ENCODE data around the gene KNDC1. TPM values are rescaled to one million over a fixed set of nuclear protein-coding genes. Genes with fewer than 3 reads are reported as not detected.

The KNDC1 gene
- total RNA-seq, 4 donors from 2014 or later: 3.7 to 5.9 (median 4.8) TPM

DNA sequence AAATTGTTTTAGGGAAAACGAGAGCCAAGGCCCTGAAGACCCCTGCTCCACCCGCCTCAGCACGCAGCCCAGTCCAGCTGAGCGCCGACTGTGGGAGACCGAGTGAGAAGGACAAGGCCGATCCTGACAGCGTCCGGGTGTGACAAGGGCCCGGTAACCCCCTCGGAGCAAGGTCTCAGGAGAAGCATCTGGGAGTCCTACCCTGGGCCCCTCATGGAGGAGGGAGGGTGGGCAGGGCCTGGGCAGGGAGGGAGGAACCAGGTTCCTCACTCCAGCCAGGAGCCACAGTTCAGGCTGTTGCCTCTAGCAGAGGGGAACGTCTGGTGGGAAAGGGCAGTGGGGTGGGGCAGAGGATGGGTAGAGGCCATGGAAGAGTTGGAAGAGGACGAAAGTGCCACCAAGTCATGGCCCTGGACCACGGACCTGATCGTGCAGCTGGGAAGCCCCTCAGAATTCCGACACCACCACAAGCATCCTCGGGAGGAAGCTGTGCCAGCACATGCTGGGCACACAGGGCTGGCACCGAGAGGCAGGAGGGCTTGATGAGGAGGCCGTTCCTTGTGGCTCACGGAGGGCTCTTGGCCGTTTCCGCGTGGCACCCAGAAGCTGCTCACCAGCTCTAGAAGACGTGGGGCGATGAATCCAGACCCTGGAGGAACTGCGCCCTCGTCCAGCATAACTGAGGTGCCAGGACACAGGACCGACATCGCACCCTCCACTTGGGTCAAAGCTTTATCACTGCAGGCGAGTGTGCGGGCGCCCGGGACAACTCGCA lies 2.2 kb upstream of the KNDC1 start:
- Histone ChIP-seq H3K9me3 (peaks cover 0 to 4% (median 0%) of the 10 kb centered on the region in 4 donors), H3K36me3 (no peaks in the 10 kb centered on the region), H3K27ac (no peak overlapping the region), H3K4me1 (peaks cover 0 to 25% (median 9%) of the 10 kb centered on the region in 4 donors), H3K4me3 (no peak overlapping the region), H3K27me3 (peaks cover 0 to 39% of the 10 kb centered on the region in 2 donors)
- no peak for DNase-seq (ENCODE audit: low spot score in 2 of 2)
- WGBS, 2 donors: 77 to 78% methylated on average over 31 to 34 of the region's 34 CpGs
- TF ChIP-seq POLR2A (IDR thresholded peaks at IDR 0.05) (no peak), EP300 (IDR thresholded peaks at IDR 0.05) (no peak)
- TF ChIP-seq, protein P1, sequence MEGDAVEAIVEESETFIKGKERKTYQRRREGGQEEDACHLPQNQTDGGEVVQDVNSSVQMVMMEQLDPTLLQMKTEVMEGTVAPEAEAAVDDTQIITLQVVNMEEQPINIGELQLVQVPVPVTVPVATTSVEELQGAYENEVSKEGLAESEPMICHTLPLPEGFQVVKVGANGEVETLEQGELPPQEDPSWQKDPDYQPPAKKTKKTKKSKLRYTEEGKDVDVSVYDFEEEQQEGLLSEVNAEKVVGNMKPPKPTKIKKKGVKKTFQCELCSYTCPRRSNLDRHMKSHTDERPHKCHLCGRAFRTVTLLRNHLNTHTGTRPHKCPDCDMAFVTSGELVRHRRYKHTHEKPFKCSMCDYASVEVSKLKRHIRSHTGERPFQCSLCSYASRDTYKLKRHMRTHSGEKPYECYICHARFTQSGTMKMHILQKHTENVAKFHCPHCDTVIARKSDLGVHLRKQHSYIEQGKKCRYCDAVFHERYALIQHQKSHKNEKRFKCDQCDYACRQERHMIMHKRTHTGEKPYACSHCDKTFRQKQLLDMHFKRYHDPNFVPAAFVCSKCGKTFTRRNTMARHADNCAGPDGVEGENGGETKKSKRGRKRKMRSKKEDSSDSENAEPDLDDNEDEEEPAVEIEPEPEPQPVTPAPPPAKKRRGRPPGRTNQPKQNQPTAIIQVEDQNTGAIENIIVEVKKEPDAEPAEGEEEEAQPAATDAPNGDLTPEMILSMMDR (IDR thresholded peaks at IDR 0.05): no peak

DNA sequence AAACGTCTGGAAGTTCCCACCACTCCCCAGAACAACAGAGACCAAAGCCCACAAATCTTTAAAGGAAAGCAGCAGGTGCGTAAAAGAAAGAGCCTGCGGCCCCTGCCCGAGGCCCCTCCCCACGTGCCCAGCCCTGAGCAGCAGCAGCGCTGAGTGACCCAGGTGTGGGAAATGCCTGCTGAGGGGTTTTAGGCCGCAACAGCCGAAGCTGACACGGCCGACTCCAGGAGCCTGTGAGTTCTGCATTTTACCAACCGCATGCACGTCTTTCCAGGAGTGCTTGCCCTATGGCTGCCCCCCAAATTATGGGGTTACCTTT lies 1.6 kb upstream of the KNDC1 start:
- H3K9me3 ChIP-seq: peaks cover 0 to 4% (median 0%) of the 10 kb centered on the region in 4 donors
- TF ChIP-seq POLR2A (IDR thresholded peaks at IDR 0.05) (no peak), EP300 (IDR thresholded peaks at IDR 0.05) (no peak)
- TF ChIP-seq, protein P1 (IDR thresholded peaks at IDR 0.05): no peak
- H3K36me3 ChIP-seq: no peaks in the 10 kb centered on the region
- peaks cover 0 to 25% (median 9%) of the 10 kb centered on the region in 4 donors for H3K4me1 ChIP-seq
- WGBS, 2 donors: 49 to 60% methylated on average over 7 to 12 of the region's 12 CpGs
- H3K27me3 ChIP-seq: peaks cover 0 to 44% of the 10 kb centered on the region in 2 donors
- no peak overlapping the region for H3K4me3 ChIP-seq
- DNase-seq (ENCODE audit: low spot score in 2 of 2): no peak
- H3K27ac ChIP-seq: no peak overlapping the region

GRCh38 chr10:133158756-133159610 lies 1.0 kb upstream of the KNDC1 start:
- H3K4me3 ChIP-seq: no peak overlapping the region
- DNase-seq (ENCODE audit: low spot score in 2 of 2): no peak
- 39 to 48% methylated on average over 8 to 14 of the region's 23 CpGs for WGBS, 2 donors

DNA sequence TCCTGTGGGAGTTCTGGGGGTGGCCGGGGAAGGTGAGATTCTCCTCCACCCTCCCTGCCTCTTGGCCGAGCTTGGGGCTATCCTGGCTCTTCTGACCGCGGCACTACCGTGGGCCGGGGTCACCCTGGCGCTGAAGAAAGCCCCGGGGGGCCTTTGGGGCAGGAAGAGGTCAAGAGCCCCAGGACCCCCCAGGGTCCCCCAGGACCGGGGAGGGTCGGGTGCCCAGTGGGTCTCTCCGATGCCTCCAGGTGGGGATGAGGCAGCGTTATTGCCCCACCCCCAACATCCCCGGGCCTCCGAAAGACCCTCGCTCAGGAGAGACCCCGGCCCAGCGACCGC lies 439 bp upstream of the KNDC1 start:
- H3K9me3 ChIP-seq: peaks cover 0 to 4% (median 0%) of the 10 kb centered on the region in 4 donors
- H3K27ac ChIP-seq: peak overlapping the region in 1 of 4 donors; percentile 67
- TF ChIP-seq, protein P1 (IDR thresholded peaks at IDR 0.05): no peak
- no peak for TF ChIP-seq POLR2A (IDR thresholded peaks at IDR 0.05)
- TF ChIP-seq EP300 (IDR thresholded peaks at IDR 0.05): no peak
- DNase-seq (ENCODE audit: low spot score in 2 of 2): no peak
- H3K36me3 ChIP-seq: no peaks in the 10 kb centered on the region
- peaks cover 0 to 25% (median 9%) of the 10 kb centered on the region in 4 donors for H3K4me1 ChIP-seq
- peak overlapping the region in 1 of 4 donors; percentile 59 for H3K4me3 ChIP-seq
- 33 to 40% methylated on average over 1 of the region's 18 CpGs for WGBS, 2 donors
- peaks cover 0 to 54% of the 10 kb centered on the region in 2 donors for H3K27me3 ChIP-seq

More at GRCh38 chr10:133158756-133159610, 1.0 kb upstream of the KNDC1 start:
- H3K27ac ChIP-seq: peak overlapping the region in 1 of 4 donors; percentile 67
- H3K9me3 ChIP-seq: peaks cover 0 to 4% (median 0%) of the 10 kb centered on the region in 4 donors
- H3K27me3 ChIP-seq: peaks cover 0 to 48% of the 10 kb centered on the region in 2 donors
- H3K36me3 ChIP-seq: no peaks in the 10 kb centered on the region
- TF ChIP-seq, protein P1 (IDR thresholded peaks at IDR 0.05): no peak
- no peak for TF ChIP-seq POLR2A (IDR thresholded peaks at IDR 0.05)
- TF ChIP-seq EP300 (IDR thresholded peaks at IDR 0.05): no peak
- peaks cover 0 to 25% (median 9%) of the 10 kb centered on the region in 4 donors for H3K4me1 ChIP-seq
